Measurements from ENCODE around the gene TXNDC9. TPM values are rescaled to one million over a fixed set of nuclear protein-coding genes. Genes with fewer than 3 reads are reported as not detected.

Gene TXNDC9
- total RNA-seq, 1 donor from 2014 or later = 21.9 TPM

GRCh38 chr2:99275882-99276281 lies 60.3 kb downstream of the TXNDC9 start:
- H3K27me3 ChIP-seq = no peaks in the 10 kb centered on the region
- H3K36me3 ChIP-seq = no peaks in the 10 kb centered on the region
- DNase-seq (no peak), ATAC-seq (no peak)
- intact Hi-C loops (cut with DNase I) = no loop called here
- no peak overlapping the region for H3K27ac ChIP-seq
- H3K4me3 ChIP-seq = no peak overlapping the region
- H3K9me3 ChIP-seq = peaks cover 10% of the 10 kb centered on the region
- H3K4me1 ChIP-seq = no peaks in the 10 kb centered on the region
- TF ChIP-seq CTCF (IDR thresholded peaks at IDR 0.05) = no peak

Other genes starting within 250 kb of the TXNDC9 start
- gene C2orf15, start 194.6 kb downstream of the TXNDC9 start, total RNA-seq = 1.1 TPM
- gene TSGA10, start 181.4 kb downstream of the TXNDC9 start, total RNA-seq = 7.6 TPM
- gene LIPT1, start 181.4 kb downstream of the TXNDC9 start, total RNA-seq = 8.3 TPM
- gene MITD1, start 155.3 kb downstream of the TXNDC9 start, total RNA-seq = 21.2 TPM
- 18.8 TPM for gene MRPL30, start 155.1 kb downstream of the TXNDC9 start, total RNA-seq
- not detected for gene LYG2, start 80.7 kb downstream of the TXNDC9 start, total RNA-seq
- gene LYG1, start 35.1 kb downstream of the TXNDC9 start, total RNA-seq = 1.4 TPM
- gene EIF5B, start 1.1 kb upstream of the TXNDC9 start, total RNA-seq = 30.4 TPM
- gene REV1, start 153.7 kb upstream of the TXNDC9 start, total RNA-seq = 55.3 TPM

Measured in upper lobe of right lung (tissue), 1 donor.